ENCODE data around the gene PTX4. TPM values are rescaled to one million over a fixed set of nuclear protein-coding genes. Genes with fewer than 3 reads are reported as not detected.

Gene PTX4
- total and polyA plus RNA-seq, 9 of the 15 experiments (the other 6 are each of a cell fraction or from before 2014, with no cell fraction given), result 0.11 TPM; not detected in 8

GRCh38 chr16:1492923-1493745 is 4.4 kb upstream of the PTX4 start, which contains the start of gene TELO2 (continued):
- TF ChIP-seq MGA (IDR thresholded peaks at IDR 0.05), result peak; percentile 95
- TF ChIP-seq KLF13 (tag; IDR thresholded peaks at IDR 0.05; ENCODE audit: borderline replicate concordance, low read depth), result peak; percentile 41; the same call in 1 of the 2 replicates
- TF ChIP-seq NUFIP1 (IDR thresholded peaks at IDR 0.05; ENCODE audit: partially characterized antibody), result peak; percentile 38
- TF ChIP-seq CTCF (IDR thresholded peaks at IDR 0.05 in 2 of 3, conservative IDR thresholded peaks at IDR 0.05 in 1 of 3; ENCODE audit: insufficient read depth in 2 of 3, low read depth in 1 of 3, low read length in 3 of 3), result peak in 1 of 3 experiments; percentile 9; a peak in 1 of 6 replicates
- TF ChIP-seq ZNF12 (CRISPR knock-in tag; IDR thresholded peaks at IDR 0.05), result 0 out of 2 replicates have a peak, but pooled peaks have one; percentile 16
- peak; percentile 66 for TF ChIP-seq HNRNPK (IDR thresholded peaks at IDR 0.05; ENCODE audit: low read depth, low read length, poor library complexity, severe bottlenecking)
- TF ChIP-seq E2F1 (CRISPR knock-in tag; IDR thresholded peaks at IDR 0.05), result no peak
- TF ChIP-seq MEIS2 (IDR thresholded peaks at IDR 0.05; ENCODE audit: partially characterized antibody), result no peak
- TF ChIP-seq SIN3B (IDR thresholded peaks at IDR 0.05; ENCODE audit: low read depth), result peak; percentile 86
